ENCODE results near the gene ADAMTS2.
"Not testable (repeated sequence)": the region's sequence is repeated elsewhere in the genome, so short reads cannot be mapped to it uniquely, and the experiment has no call there.

Gene ADAMTS2

DNA sequence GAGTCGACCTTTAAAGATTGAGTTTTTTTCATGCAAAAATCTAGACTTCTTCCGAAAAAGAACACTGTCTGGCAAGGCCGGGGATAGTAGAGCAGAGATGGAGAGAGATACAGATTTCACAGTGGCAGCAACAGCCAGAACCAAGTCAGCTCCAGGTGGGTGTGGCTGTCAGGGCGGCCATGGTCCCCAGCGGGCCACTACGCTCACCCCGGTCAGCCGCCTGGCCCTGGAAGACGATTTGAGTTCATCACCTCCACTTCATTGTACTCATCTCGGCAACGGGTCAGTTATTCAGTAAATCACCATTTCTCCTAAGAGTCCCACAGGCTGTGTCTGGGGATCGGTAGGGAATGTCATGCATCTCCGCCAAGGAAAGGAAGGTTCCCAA is 232.1 kb downstream of the ADAMTS2 start:
- H3K4me3 ChIP-seq (ENCODE audit: low read length) = no peak overlapping the region
- H3K27me3 ChIP-seq (ENCODE audit: control insufficient read depth, insufficient read depth, low read length) = no peaks in the 10 kb centered on the region
- no peak overlapping the region for H3K27ac ChIP-seq (ENCODE audit: low read depth, low read length)
- no peak overlapping the region for H3K9ac ChIP-seq (ENCODE audit: low read length)
- H3K36me3 ChIP-seq (ENCODE audit: control insufficient read depth, insufficient read depth, low read length) = no peaks in the 10 kb centered on the region
- no peaks in the 10 kb centered on the region for H3K4me1 ChIP-seq (ENCODE audit: control insufficient read depth, insufficient read depth, low read length)

DNA sequence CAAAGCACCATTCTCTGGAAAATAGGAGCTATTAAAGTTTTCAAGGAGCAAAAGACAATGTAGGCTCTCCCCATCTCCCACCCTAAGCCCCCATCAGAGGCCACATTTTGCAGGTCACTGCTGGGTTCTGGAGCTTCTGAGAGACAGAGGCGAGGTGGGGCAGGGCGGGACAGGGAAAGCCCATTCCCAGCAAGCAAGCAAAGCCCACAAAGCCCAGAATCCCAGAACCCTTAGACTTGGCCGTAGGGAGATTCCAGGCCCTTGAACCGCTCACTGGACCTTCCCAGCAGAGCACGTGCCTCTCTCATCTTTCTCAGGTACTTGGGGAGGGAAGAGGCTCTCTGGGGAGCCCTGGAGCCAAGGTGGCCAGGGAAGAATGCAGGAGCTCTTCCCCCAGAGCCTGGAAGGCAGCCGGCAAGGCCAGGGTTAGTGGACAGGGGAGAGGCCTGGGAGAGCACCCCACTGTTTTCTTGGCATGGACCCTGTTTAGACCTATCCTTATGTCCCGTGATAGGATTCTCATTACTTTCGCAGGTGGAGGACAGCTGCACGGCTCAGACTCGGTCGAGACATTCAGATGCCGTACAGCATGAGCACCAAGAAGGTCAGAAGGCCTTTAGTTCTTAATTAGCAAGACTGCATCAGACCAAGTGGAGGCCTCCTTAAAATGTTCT is 232.7 kb downstream of the ADAMTS2 start:
- Histone ChIP-seq H3K27me3 (ENCODE audit: control insufficient read depth, insufficient read depth, low read length) (no peaks in the 10 kb centered on the region), H3K36me3 (ENCODE audit: control insufficient read depth, insufficient read depth, low read length) (no peaks in the 10 kb centered on the region), H3K4me1 (ENCODE audit: control insufficient read depth, insufficient read depth, low read length) (no peaks in the 10 kb centered on the region), H3K9ac (ENCODE audit: low read length) (no peak overlapping the region), H3K27ac (ENCODE audit: low read depth, low read length) (no peak overlapping the region), H3K4me3 (ENCODE audit: low read length) (no peak overlapping the region)

DNA sequence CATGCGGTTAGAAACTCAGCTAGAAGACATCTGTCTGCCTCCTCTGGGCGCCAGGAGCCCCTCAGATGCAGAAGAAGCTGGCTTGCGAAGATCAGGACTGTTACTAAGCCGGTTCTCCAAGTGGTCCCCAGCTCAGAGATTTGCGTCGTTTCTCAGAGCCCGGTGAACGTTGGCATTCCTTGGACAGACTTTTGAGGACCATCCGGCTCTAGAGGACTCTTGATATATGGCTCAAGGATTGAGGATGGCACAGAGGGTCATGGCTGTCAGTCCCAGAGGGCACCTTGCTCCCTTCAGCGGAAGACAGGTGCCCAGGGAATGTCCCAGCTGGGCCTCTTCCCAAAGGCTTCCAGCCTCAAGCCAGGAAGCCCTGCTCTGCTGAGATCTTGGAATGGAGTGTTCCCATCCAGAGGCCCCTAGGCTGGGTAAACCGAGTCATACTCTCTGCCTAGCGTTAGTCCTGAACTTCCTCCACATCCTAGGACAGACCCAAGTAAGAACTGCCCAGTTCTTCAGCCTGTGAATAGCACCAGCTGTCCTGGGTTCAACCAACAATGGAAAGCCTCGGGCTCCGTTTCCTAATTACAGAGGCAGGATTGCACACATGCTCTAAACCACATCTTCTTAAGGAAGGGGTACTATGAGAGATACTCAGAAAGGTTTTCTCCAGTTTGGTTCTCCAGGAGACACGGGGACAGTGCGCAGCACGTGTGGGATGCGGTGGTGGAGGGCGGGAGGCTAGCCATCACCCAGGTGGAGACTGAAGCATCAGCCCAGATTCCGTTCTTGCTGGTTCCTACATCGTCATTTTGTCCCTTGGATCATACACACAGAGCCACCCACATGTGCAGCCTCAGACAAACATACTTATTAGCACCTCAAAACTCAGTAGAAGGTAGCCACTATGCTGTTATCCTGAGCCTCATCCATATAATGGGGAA is 233.7 kb downstream of the ADAMTS2 start:
- no peaks in the 10 kb centered on the region for H3K27me3 ChIP-seq (ENCODE audit: control insufficient read depth, insufficient read depth, low read length)
- H3K4me1 ChIP-seq (ENCODE audit: control insufficient read depth, insufficient read depth, low read length) = no peaks in the 10 kb centered on the region
- no peak overlapping the region for H3K4me3 ChIP-seq (ENCODE audit: low read length)
- H3K27ac ChIP-seq (ENCODE audit: low read depth, low read length) = no peak overlapping the region
- no peaks in the 10 kb centered on the region for H3K36me3 ChIP-seq (ENCODE audit: control insufficient read depth, insufficient read depth, low read length)
- H3K9ac ChIP-seq (ENCODE audit: low read length) = no peak overlapping the region

DNA sequence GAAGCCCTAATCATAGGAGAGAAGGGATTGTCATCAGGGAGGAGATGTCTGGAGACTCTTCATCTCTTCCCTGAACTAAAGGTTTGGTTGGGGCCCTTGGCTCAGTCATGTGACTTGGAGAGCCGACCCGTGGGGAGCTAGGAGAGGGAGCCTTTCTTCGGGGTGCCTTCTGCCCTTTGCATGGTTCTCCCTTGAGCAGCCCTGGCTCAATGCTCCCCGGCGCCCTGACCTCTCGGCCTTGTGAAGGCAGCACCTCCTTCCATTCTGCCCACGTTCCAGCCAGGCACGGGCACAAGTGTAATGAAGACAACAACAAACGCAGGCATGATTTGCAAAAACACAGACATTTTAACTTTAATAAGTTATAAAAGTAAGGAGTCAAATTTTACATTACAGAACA is 234.7 kb downstream of the ADAMTS2 start:
- H3K9ac ChIP-seq (ENCODE audit: low read length) = no peak overlapping the region
- H3K36me3 ChIP-seq (ENCODE audit: control insufficient read depth, insufficient read depth, low read length) = no peaks in the 10 kb centered on the region

DNA sequence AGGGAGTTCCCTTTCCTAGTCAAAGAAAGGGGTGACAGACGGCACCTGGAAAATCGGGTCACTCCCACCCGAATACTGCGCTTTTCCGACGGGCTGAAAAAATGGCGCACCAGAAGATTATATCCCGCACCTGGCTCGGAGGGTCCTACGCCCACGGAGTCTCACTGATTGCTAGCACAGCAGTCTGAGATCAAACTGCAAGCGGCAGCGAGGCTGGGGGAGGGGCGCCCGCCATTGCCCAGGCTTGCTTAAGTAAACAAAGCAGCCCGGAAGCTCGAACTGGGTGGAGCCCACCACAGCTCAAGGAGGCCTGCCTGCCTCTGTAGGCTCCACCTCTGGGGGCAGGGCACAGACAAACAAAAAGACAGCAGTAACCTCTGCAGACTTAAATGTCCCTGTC is 244.0 kb downstream of the ADAMTS2 start:
- H3K4me1 ChIP-seq (ENCODE audit: control insufficient read depth, insufficient read depth, low read length); H3K36me3 ChIP-seq (ENCODE audit: control insufficient read depth, insufficient read depth, low read length); H3K4me3 ChIP-seq (ENCODE audit: low read length); H3K9ac ChIP-seq (ENCODE audit: low read length); H3K27ac ChIP-seq (ENCODE audit: low read depth, low read length); H3K27me3 ChIP-seq (ENCODE audit: control insufficient read depth, insufficient read depth, low read length): not testable (repeated sequence)

More for the DNA sequence above, 234.7 kb downstream of the ADAMTS2 start:
- no peak overlapping the region for H3K4me3 ChIP-seq (ENCODE audit: low read length)
- H3K4me1 ChIP-seq (ENCODE audit: control insufficient read depth, insufficient read depth, low read length) = no peaks in the 10 kb centered on the region
- H3K27me3 ChIP-seq (ENCODE audit: control insufficient read depth, insufficient read depth, low read length) = no peaks in the 10 kb centered on the region
- H3K27ac ChIP-seq (ENCODE audit: low read depth, low read length) = no peak overlapping the region

DNA sequence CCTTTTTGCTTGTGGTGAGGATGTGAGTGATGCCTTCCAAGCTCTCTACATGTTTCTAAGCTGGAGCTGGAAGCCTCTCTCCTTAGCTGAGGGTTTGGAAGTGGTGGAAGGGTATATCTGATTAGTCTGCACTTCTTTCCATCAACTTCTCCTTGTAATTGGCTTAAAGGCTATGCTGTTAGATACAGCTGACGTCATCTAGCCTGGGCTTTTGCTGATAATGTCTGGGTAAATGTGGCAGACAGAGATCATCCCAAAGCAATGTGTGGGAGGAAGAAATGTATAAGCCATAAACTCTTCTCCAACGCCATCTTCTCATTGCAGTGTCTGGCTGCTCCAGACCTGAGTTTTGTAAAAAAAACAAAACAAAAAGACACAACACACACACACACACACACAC is 255.8 kb downstream of the ADAMTS2 start:
- Histone ChIP-seq H3K27me3 (ENCODE audit: control insufficient read depth, insufficient read depth, low read length) (no peaks in the 10 kb centered on the region), H3K4me1 (ENCODE audit: control insufficient read depth, insufficient read depth, low read length) (no peaks in the 10 kb centered on the region), H3K4me3 (ENCODE audit: low read length) (no peak overlapping the region), H3K36me3 (ENCODE audit: control insufficient read depth, insufficient read depth, low read length) (no peaks in the 10 kb centered on the region), H3K9ac (ENCODE audit: low read length) (no peak overlapping the region), H3K27ac (ENCODE audit: low read depth, low read length) (no peak overlapping the region)

DNA sequence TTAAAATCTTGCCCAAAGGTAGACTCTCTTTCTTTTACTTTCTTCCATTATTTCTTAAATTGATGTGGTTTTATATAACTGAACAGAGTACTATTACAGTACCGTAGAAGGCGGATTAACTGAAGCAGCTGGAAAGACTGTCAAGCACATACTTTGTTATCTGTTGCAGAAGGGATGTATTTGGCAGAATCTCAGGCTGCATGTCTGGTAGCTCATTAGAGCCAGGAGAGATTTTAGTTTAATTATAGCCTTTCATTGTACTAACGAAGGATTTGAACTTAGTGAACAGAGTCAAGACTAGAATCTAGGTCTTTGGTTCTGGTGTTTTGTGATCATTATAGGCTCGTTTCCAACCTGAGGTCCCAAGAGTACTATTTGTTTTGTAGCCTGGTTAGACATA is 264.5 kb downstream of the ADAMTS2 start:
- H3K9ac ChIP-seq (ENCODE audit: low read length) = no peak overlapping the region
- no peak overlapping the region for H3K4me3 ChIP-seq (ENCODE audit: low read length)
- H3K4me1 ChIP-seq (ENCODE audit: control insufficient read depth, insufficient read depth, low read length) = no peaks in the 10 kb centered on the region
- no peak overlapping the region for H3K27ac ChIP-seq (ENCODE audit: low read depth, low read length)
- H3K27me3 ChIP-seq (ENCODE audit: control insufficient read depth, insufficient read depth, low read length) = no peaks in the 10 kb centered on the region
- peaks cover 44% of the 10 kb centered on the region for H3K36me3 ChIP-seq (ENCODE audit: control insufficient read depth, insufficient read depth, low read length)

DNA sequence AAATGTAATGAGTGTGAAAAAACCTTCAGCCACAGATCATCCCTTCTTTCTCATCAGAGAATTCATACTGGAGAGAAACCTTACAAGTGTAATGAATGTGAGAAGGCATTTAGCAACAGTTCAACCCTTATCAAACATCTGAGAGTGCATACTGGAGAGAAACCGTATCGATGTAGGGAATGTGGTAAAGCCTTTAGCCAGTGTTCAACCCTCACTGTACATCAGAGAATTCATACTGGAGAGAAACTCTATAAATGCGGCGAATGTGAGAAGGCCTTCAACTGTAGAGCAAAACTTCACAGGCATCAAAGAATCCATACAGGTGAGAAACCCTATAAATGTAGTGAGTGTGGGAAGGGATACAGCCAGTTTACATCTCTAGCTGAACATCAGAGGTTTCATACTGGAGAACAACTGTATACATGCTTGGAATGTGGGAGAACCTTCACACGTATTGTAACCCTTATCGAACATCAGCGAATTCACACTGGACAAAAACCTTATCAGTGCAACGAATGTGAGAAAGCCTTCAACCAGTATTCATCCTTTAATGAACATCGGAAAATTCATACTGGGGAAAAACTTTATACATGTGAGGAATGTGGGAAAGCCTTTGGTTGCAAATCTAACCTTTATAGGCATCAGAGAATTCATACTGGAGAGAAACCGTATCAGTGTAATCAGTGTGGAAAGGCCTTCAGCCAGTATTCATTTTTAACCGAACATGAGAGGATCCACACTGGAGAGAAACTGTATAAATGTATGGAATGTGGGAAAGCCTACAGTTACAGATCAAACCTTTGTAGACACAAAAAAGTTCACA is 265.9 kb downstream of the ADAMTS2 start:
- H3K4me3 ChIP-seq (ENCODE audit: low read length) = peak overlapping the region; percentile 2
- no peak overlapping the region for H3K9ac ChIP-seq (ENCODE audit: low read length)
- H3K36me3 ChIP-seq (ENCODE audit: control insufficient read depth, insufficient read depth, low read length) = peaks cover 49% of the 10 kb centered on the region
- H3K4me1 ChIP-seq (ENCODE audit: control insufficient read depth, insufficient read depth, low read length) = no peaks in the 10 kb centered on the region
- H3K27ac ChIP-seq (ENCODE audit: low read depth, low read length) = no peak overlapping the region
- no peaks in the 10 kb centered on the region for H3K27me3 ChIP-seq (ENCODE audit: control insufficient read depth, insufficient read depth, low read length)

DNA sequence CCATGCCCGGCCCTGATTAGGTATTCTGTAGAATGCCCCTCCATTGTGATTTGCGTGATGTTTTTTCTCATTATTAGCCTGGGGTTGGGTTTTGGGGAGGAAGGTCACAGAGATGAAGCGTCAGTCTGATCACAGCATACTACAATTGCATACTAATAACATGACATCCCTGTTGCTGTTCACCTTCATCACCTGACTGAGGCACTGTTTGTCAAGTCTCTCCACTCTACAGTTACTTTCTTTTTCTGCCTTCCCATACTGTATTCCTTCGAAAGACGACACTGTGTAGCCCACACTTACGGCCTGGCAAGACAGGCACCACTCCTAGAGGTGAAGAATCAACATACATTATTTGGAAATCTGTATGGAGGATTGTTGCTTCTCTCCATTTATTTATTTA is 279.6 kb downstream of the ADAMTS2 start:
- H3K36me3 ChIP-seq (ENCODE audit: control insufficient read depth, insufficient read depth, low read length) = peaks cover 10% of the 10 kb centered on the region
- no peak overlapping the region for H3K4me3 ChIP-seq (ENCODE audit: low read length)
- no peak overlapping the region for H3K9ac ChIP-seq (ENCODE audit: low read length)
- H3K27ac ChIP-seq (ENCODE audit: low read depth, low read length) = no peak overlapping the region
- peaks cover 3% of the 10 kb centered on the region for H3K4me1 ChIP-seq (ENCODE audit: control insufficient read depth, insufficient read depth, low read length)
- no peaks in the 10 kb centered on the region for H3K27me3 ChIP-seq (ENCODE audit: control insufficient read depth, insufficient read depth, low read length)

DNA sequence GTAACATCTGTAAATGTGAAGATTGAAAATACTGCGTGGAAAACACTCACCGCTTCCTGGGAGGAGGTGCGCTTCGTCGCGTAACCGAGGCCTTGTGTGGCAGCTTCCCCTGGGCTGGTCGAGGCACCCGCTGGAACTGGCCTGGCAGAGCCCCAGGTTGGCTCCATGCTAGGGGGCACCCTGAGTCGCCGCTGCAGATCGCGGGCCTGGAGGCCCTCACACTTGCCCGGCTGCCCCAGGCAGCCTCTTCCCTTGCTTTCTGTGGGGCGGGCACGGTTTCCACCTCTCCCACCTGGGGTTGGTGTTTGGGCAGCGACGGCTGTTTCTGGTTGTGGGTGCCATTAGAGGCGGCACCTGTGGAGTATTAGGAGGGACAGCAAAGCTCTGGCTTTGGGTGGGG is 284.2 kb downstream of the ADAMTS2 start:
- Histone ChIP-seq H3K4me1 (ENCODE audit: control insufficient read depth, insufficient read depth, low read length) (peaks cover 4% of the 10 kb centered on the region), H3K27me3 (ENCODE audit: control insufficient read depth, insufficient read depth, low read length) (no peaks in the 10 kb centered on the region), H3K36me3 (ENCODE audit: control insufficient read depth, insufficient read depth, low read length) (peaks cover 6% of the 10 kb centered on the region), H3K9ac (ENCODE audit: low read length) (peak overlapping the region; percentile 32), H3K27ac (ENCODE audit: low read depth, low read length) (peak overlapping the region; percentile 69), H3K4me3 (ENCODE audit: low read length) (peak overlapping the region; percentile 85)

Measured in rectal smooth muscle tissue (tissue), 1 donor.